22Rv1 (cell line): ENCODE measurements around the gene LGALS12.

Experiments used
- ZFX ChIP-seq: fragments of 450-650 bp; IDR thresholded peaks from 2 replicates; pipeline ENCODE4 v1.6.1; 2017; ENCODE audit warnings: antibody characterized with exemption, borderline replicate concordance
- TF ChIP-seq, protein P1 (sequence below): fragments of 450-650 bp; IDR thresholded peaks from 2 replicates; pipeline ENCODE4 v1.5.1; 2017; ENCODE audit warnings: mild to moderate bottlenecking

- TF ChIP-seq, protein P1, sequence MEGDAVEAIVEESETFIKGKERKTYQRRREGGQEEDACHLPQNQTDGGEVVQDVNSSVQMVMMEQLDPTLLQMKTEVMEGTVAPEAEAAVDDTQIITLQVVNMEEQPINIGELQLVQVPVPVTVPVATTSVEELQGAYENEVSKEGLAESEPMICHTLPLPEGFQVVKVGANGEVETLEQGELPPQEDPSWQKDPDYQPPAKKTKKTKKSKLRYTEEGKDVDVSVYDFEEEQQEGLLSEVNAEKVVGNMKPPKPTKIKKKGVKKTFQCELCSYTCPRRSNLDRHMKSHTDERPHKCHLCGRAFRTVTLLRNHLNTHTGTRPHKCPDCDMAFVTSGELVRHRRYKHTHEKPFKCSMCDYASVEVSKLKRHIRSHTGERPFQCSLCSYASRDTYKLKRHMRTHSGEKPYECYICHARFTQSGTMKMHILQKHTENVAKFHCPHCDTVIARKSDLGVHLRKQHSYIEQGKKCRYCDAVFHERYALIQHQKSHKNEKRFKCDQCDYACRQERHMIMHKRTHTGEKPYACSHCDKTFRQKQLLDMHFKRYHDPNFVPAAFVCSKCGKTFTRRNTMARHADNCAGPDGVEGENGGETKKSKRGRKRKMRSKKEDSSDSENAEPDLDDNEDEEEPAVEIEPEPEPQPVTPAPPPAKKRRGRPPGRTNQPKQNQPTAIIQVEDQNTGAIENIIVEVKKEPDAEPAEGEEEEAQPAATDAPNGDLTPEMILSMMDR: no peak
- no peak for TF ChIP-seq ZFX
These were observed 31.6 kb downstream of the LGALS12 start for GRCh38 chr11:63537293-63538101.
